Chondrocyte (in vitro differentiated cells): Measurements from ENCODE around the gene ATXN7L2. TPM values are rescaled to one million over a fixed set of nuclear protein-coding genes. Genes with fewer than 3 reads are reported as not detected.
A peak's percentile ranks its signal among the peaks of the same experiment; 100 is the strongest.

Source experiments
- DNase-seq: peaks from one replicate; pipeline ENCODE4 v3.0.0; 2021; ENCODE audit warnings: mixed read lengths, low spot score
- H3K27ac Mint-ChIP-seq: one replicate; pipeline ENCODE4 v1.8.0; 2021; ENCODE audit warnings: mild to moderate bottlenecking, moderate library complexity, mixed read lengths; ENCODE audit not compliant: unreplicated experiment
- H3K27me3 Mint-ChIP-seq: 2 replicates; pipeline ENCODE4 v1.8.0; 2021; ENCODE audit warnings: low read depth, mixed read lengths
- H3K36me3 Mint-ChIP-seq: 2 replicates; pipeline ENCODE4 v1.8.0; 2021; ENCODE audit warnings: low read depth, mixed read lengths
- H3K4me1 Mint-ChIP-seq: 2 replicates; pipeline ENCODE4 v1.8.0; 2021; ENCODE audit warnings: low read depth, mild to moderate bottlenecking, mixed read lengths
- H3K4me3 Mint-ChIP-seq: one replicate; pipeline ENCODE4 v1.8.0; 2021; ENCODE audit warnings: mild to moderate bottlenecking, moderate library complexity, mixed read lengths; ENCODE audit not compliant: unreplicated experiment
- H3K9me3 Mint-ChIP-seq: 2 replicates; pipeline ENCODE4 v1.8.0; 2021; ENCODE audit warnings: low read depth, mixed read lengths
- CTCF ChIP-seq: fragments of 200-600 bp; sonication (generic); IDR thresholded peaks from 2 replicates; pipeline ENCODE4 v1.5.0; 2021; ENCODE audit warnings: antibody characterized with exemption, mild to moderate bottlenecking, moderate library complexity
- long read RNA-seq: library from polyadenylated mRNA; stranded (forward); transcript quantifications from one replicate; pipeline ENCODE4 v2.0.0, GENCODE V29; 2021
- total RNA-seq: library from RNA; stranded (reverse); gene quantifications from 3 replicates; pipeline ENCODE4 v1.2.1, GENCODE V29; 2021

The ATXN7L2 gene
- 3.6 to 4.3 TPM (median 4.3 TPM) in 3 replicates for total RNA-seq
- long read RNA-seq, partial matches to known transcripts, result 2 of 4 reads
- long read RNA-seq, other reads (novel, unspliced or antisense), result 2 of 4 reads

GRCh38 chr1:109483672-109484518 lies at the start of gene ATXN7L2:
Gene ATXN7L2, plus strand, starts transcription at chr1:109483905. Its CDS starts 49 bp downstream, at chr1:109483954.
- Mint-ChIP-seq H3K9me3 (no peaks in the 10 kb centered on the region), H3K27ac (peak within 1 kb of the TSS; percentile 92), H3K36me3 (peaks cover 3% of the 10 kb centered on the region), H3K27me3 (peaks cover 19% of the 10 kb centered on the region), H3K4me3 (peak within 1 kb of the TSS; percentile 90), H3K4me1 (peaks cover 22% of the 10 kb centered on the region)
- TF ChIP-seq CTCF, result no peak
- DNase-seq, result no peak

GRCh38 chr1:109434484-109434883 lies 49.2 kb upstream of the ATXN7L2 start:
- DNase-seq, result no peak
- no peak for TF ChIP-seq CTCF
- no peaks in the 10 kb centered on the region for H3K4me1 Mint-ChIP-seq
- H3K4me3 Mint-ChIP-seq, result no peak overlapping the region
- H3K27ac Mint-ChIP-seq, result no peak overlapping the region
- H3K27me3 Mint-ChIP-seq, result no peaks in the 10 kb centered on the region
- no peaks in the 10 kb centered on the region for H3K9me3 Mint-ChIP-seq
- no peaks in the 10 kb centered on the region for H3K36me3 Mint-ChIP-seq

- no peaks in the 10 kb centered on the region for H3K36me3 Mint-ChIP-seq
- H3K27ac Mint-ChIP-seq, result no peak overlapping the region
- no peaks in the 10 kb centered on the region for H3K4me1 Mint-ChIP-seq
- H3K9me3 Mint-ChIP-seq, result no peaks in the 10 kb centered on the region
- TF ChIP-seq CTCF, result no peak
- no peak for DNase-seq
- no peak overlapping the region for H3K4me3 Mint-ChIP-seq
- H3K27me3 Mint-ChIP-seq, result no peaks in the 10 kb centered on the region
Observed at GRCh38 chr1:109438798-109439297, 44.9 kb upstream of the ATXN7L2 start.

GRCh38 chr1:109441069-109441468 lies 42.6 kb upstream of the ATXN7L2 start:
- H3K27me3 Mint-ChIP-seq, result peaks cover 9% of the 10 kb centered on the region
- H3K27ac Mint-ChIP-seq, result no peak overlapping the region
- H3K4me1 Mint-ChIP-seq, result no peaks in the 10 kb centered on the region
- no peak overlapping the region for H3K4me3 Mint-ChIP-seq
- no peaks in the 10 kb centered on the region for H3K36me3 Mint-ChIP-seq
- DNase-seq, result no peak
- no peak for TF ChIP-seq CTCF
- no peaks in the 10 kb centered on the region for H3K9me3 Mint-ChIP-seq

GRCh38 chr1:109443476-109443875 lies 40.2 kb upstream of the ATXN7L2 start:
- Mint-ChIP-seq H3K36me3 (no peaks in the 10 kb centered on the region), H3K4me1 (no peaks in the 10 kb centered on the region), H3K4me3 (no peak overlapping the region), H3K27ac (no peak overlapping the region), H3K9me3 (no peaks in the 10 kb centered on the region), H3K27me3 (peaks cover 19% of the 10 kb centered on the region)
- DNase-seq, result no peak
- no peak for TF ChIP-seq CTCF
